Right lung (tissue), 5 donors: ENCODE measurements around the gene OFD1. TPM values are rescaled to one million over a fixed set of nuclear protein-coding genes. Genes with fewer than 3 reads are reported as not detected.
"Not testable (repeated sequence)": the region's sequence is repeated elsewhere in the genome, so short reads cannot be mapped to it uniquely, and the experiment has no call there.

ENCODE experiments used
- DNase-seq, 2 donors: peaks; one replicate each; pipeline ENCODE4 v3.0.0-alpha.2; 2013
- polyA plus RNA-seq, 5 donors: library from polyadenylated mRNA; unstranded; fragments of 120-200 nt; gene quantifications; one replicate each; pipeline versions ENCODE4 v1.2.1 to v1.2.3, GENCODE V29; 2013; ENCODE audit warnings: inconsistent platforms in 1 of 5, low replicate concordance in 1 of 5; ENCODE audit not compliant: insufficient read length in 5 of 5, insufficient read depth in 1 of 5

The OFD1 gene
- polyA plus RNA-seq, 5 donors: 50.4 to 80.4 (median 63.4) TPM

- no peak for DNase-seq
Observed at GRCh38 chrX:13702111-13702789, 32.3 kb upstream of the OFD1 start.

GRCh38 chrX:13703135-13703534, 31.4 kb upstream of the OFD1 start:
- no peak for DNase-seq

- no peak for DNase-seq
Observed at GRCh38 chrX:13703589-13703988, 31.0 kb upstream of the OFD1 start.

GRCh38 chrX:13711141-13711540, 23.4 kb upstream of the OFD1 start:
- DNase-seq: no peak

- DNase-seq: no peak
Observed at GRCh38 chrX:13716455-13716854, 18.1 kb upstream of the OFD1 start.

- DNase-seq: no peak
Observed at GRCh38 chrX:13716905-13717304, 17.6 kb upstream of the OFD1 start.

GRCh38 chrX:13717700-13718472, 16.7 kb upstream of the OFD1 start:
- no peak for DNase-seq

GRCh38 chrX:13719192-13719856, 15.2 kb upstream of the OFD1 start:
- no peak for DNase-seq

- DNase-seq: no peak
Observed at GRCh38 chrX:13721371-13721770, 13.2 kb upstream of the OFD1 start.

GRCh38 chrX:13721819-13722519, 12.6 kb upstream of the OFD1 start:
- DNase-seq: peak; percentile 16 to 31

GRCh38 chrX:13724878-13725277, 9.7 kb upstream of the OFD1 start:
- DNase-seq: not testable (repeated sequence)

GRCh38 chrX:13726583-13726982, 8.0 kb upstream of the OFD1 start:
- DNase-seq: not testable (repeated sequence)

- DNase-seq: not testable (repeated sequence)
Observed at GRCh38 chrX:13730523-13730922, 4.0 kb upstream of the OFD1 start.

- DNase-seq: no peak
Observed at GRCh38 chrX:13732246-13733067, 2.1 kb upstream of the OFD1 start.

GRCh38 chrX:13733506-13733905, 1.0 kb upstream of the OFD1 start:
- DNase-seq: no peak

- no peak for DNase-seq
Observed at GRCh38 chrX:13741695-13742094, 7.1 kb downstream of the OFD1 start.

- no peak for DNase-seq
Observed at GRCh38 chrX:13742397-13743176, 8.0 kb downstream of the OFD1 start.

GRCh38 chrX:13747836-13748235, 13.3 kb downstream of the OFD1 start:
- DNase-seq: no peak

- no peak for DNase-seq
Observed at GRCh38 chrX:13748486-13748885, 13.9 kb downstream of the OFD1 start.

- no peak for DNase-seq
Observed at GRCh38 chrX:13750204-13750603, 15.7 kb downstream of the OFD1 start.
